NB4 (cell line): ENCODE results near the gene SCAMP1.

Experiments
- DNase-seq: peaks from one replicate; pipeline ENCODE4 v3.0.0; 2010; ENCODE audit warnings: low read depth
- H3K4me3 ChIP-seq: one replicate; pipeline ENCODE4 v1.5.1; 2011; ENCODE audit warnings: mild to moderate bottlenecking, low read depth, low read length, moderate library complexity
- MYC ChIP-seq: IDR thresholded peaks from 2 replicates; pipeline ENCODE4 v1.6.1; 2011; ENCODE audit warnings: low read depth, low read length
- POLR2A ChIP-seq: IDR thresholded peaks from 2 replicates; pipeline ENCODE4 v1.6.1; 2011; ENCODE audit warnings: mild to moderate bottlenecking; ENCODE audit not compliant: insufficient read length; ENCODE audit errors: extremely low read depth
- TF ChIP-seq, protein P1 (sequence below): IDR thresholded peaks from 2 replicates; pipeline ENCODE4 v1.6.1; 2011; ENCODE audit warnings: low read depth, low read length
- TF ChIP-seq, protein P2 (sequence below): IDR thresholded peaks from one replicate; pipeline ENCODE4 v1.5.1; 2012; ENCODE audit warnings: low read depth, low read length

The SCAMP1 gene

DNA sequence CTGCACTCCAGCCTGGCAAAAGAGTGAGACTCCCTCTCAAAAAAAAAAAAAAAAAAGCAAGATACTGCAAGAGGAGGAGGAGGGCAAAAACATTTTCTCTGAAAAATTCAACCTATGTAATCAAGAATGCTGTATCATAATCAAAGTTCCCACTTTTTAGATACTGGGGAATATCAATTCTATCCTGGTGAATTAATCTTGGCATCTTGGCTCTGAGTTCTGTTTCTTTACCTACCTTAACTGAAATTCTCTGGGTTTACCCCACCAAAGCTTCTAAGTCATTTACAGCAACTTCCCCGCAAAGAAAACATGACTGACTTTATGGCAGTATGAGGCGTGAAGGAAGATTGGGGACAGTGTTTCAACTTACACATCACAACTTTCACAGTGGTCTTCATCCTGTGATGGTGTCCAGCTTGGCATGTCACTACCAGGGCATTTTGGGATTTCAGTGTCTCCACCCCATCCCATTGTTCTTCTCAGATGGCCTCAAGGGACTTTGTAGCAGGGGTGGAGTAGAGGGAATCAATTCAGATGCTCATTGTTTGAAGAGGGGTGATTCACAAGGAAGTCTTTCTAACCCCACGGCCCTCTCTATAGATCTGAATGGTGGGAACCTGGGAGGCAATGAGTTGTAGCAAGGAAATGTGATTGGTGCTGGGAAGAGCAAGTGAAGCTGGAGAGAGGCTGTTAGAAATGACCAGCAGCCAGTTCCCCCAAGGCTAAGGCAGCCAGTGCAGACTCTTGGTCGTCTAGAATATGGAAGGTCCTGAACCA is 130.5 kb downstream of the SCAMP1 start:
- H3K4me3 ChIP-seq: no peak overlapping the region
- TF ChIP-seq POLR2A (no peak), MYC (no peak)
- TF ChIP-seq, protein P1, sequence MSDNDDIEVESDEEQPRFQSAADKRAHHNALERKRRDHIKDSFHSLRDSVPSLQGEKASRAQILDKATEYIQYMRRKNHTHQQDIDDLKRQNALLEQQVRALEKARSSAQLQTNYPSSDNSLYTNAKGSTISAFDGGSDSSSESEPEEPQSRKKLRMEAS: no peak
- TF ChIP-seq, protein P2, sequence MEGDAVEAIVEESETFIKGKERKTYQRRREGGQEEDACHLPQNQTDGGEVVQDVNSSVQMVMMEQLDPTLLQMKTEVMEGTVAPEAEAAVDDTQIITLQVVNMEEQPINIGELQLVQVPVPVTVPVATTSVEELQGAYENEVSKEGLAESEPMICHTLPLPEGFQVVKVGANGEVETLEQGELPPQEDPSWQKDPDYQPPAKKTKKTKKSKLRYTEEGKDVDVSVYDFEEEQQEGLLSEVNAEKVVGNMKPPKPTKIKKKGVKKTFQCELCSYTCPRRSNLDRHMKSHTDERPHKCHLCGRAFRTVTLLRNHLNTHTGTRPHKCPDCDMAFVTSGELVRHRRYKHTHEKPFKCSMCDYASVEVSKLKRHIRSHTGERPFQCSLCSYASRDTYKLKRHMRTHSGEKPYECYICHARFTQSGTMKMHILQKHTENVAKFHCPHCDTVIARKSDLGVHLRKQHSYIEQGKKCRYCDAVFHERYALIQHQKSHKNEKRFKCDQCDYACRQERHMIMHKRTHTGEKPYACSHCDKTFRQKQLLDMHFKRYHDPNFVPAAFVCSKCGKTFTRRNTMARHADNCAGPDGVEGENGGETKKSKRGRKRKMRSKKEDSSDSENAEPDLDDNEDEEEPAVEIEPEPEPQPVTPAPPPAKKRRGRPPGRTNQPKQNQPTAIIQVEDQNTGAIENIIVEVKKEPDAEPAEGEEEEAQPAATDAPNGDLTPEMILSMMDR: no peak
- DNase-seq: no peak

DNA sequence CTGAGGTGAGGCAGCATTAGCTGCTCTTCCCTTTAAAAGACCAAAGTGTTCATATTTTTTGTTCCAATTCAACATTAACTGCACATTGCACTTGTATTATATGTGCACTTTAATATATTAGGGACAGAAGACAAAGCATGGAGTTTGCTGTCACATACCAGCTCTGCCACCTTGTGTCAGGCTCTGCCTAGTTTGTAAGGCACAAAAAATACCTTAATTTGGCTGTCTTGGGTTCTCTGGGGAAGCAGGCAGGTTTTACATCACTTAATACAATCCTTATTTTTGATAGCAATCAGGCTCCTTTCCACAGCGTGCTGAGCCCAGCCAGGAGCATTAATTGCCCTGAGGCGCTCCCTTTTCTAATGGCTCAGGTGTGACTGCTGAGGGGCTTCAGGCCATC is 131.8 kb downstream of the SCAMP1 start:
- no peak overlapping the region for H3K4me3 ChIP-seq
- TF ChIP-seq, protein P2: no peak
- TF ChIP-seq POLR2A: no peak
- TF ChIP-seq, protein P1: no peak
- TF ChIP-seq MYC: no peak
- no peak for DNase-seq

GRCh38 chr5:78492650-78493049 is 132.2 kb downstream of the SCAMP1 start:
- TF ChIP-seq, protein P2: no peak
- TF ChIP-seq, protein P1: no peak
- TF ChIP-seq MYC (no peak), POLR2A (no peak)
- no peak for DNase-seq
- H3K4me3 ChIP-seq: no peak overlapping the region

GRCh38 chr5:78495800-78496199 is 135.4 kb downstream of the SCAMP1 start:
- H3K4me3 ChIP-seq: no peak overlapping the region
- TF ChIP-seq MYC (no peak), POLR2A (no peak)
- TF ChIP-seq, protein P1: no peak
- TF ChIP-seq, protein P2: no peak
- no peak for DNase-seq

GRCh38 chr5:78496373-78496772 is 136.0 kb downstream of the SCAMP1 start:
- H3K4me3 ChIP-seq: no peak overlapping the region
- DNase-seq: no peak
- TF ChIP-seq, protein P2: no peak
- no peak for TF ChIP-seq MYC
- TF ChIP-seq, protein P1: no peak
- no peak for TF ChIP-seq POLR2A
